CD4-positive, alpha-beta T cell (primary cell): ENCODE data around the gene DSCAML1. TPM values are rescaled to one million over a fixed set of nuclear protein-coding genes. Genes with fewer than 3 reads are reported as not detected.

Experiments used
- ATAC-seq: fragments of 200-7000 bp; cut with Tn5 transposase; one replicate; pipeline ENCODE4 v1.10.0; 2022; ENCODE audit warnings: mild to moderate bottlenecking; ENCODE audit not compliant: poor library complexity
- CTCF ChIA-PET: fragments of 350-600 bp; sonication (Branson Sonifier 250); formaldehyde crosslinking; loops from one replicate; lab custom pipeline; 2021; ENCODE audit warnings: antibody characterized with exemption, inconsistent platforms; lab: Charles Lee
- POLR2A ChIA-PET: fragments of 350-600 bp; sonication (Branson Sonifier 250); formaldehyde crosslinking; loops from one replicate; lab custom pipeline; 2021; ENCODE audit warnings: antibody characterized with exemption, inconsistent platforms; lab: Charles Lee
- DNase-seq, 14 experiments: peaks; one replicate each; pipeline ENCODE4 v3.0.0-alpha.2; 2013 to 2020; ENCODE audit warnings: mixed read lengths in 2 of 14
- H3K27ac ChIP-seq, 2 donors: one replicate each; pipeline versions ENCODE4 v1.5.1 to v1.7.0; 2013; ENCODE audit warnings: low read length in 2 of 2, low read depth in 1 of 2, mild to moderate bottlenecking in 1 of 2
- H3K27me3 ChIP-seq, 2 experiments: 1 replicate in 1 of 2; 2 replicates in 1 of 2; pipeline versions ENCODE4 v1.6.1 to v1.7.0; 2013; ENCODE audit warnings: low read length in 2 of 2, control low read depth in 1 of 2, mild to moderate bottlenecking in 1 of 2, moderate library complexity in 1 of 2; ENCODE audit not compliant: insufficient read depth in 2 of 2, control insufficient read depth in 1 of 2
- H3K36me3 ChIP-seq: one replicate; pipeline ENCODE4 v1.6.1; 2013; ENCODE audit warnings: low read length, control low read depth; ENCODE audit not compliant: insufficient read depth
- H3K4me1 ChIP-seq: one replicate; pipeline ENCODE4 v1.6.1; 2013; ENCODE audit warnings: low read length, control low read depth; ENCODE audit not compliant: insufficient read depth
- H3K4me3 ChIP-seq: one replicate; pipeline ENCODE4 v1.5.1; 2013; ENCODE audit warnings: mild to moderate bottlenecking, low read length, moderate library complexity
- H3K9me3 ChIP-seq, 2 experiments: 1 replicate in 1 of 2; 2 replicates in 1 of 2; pipeline versions ENCODE4 v1.6.1 to v1.7.0; 2013; ENCODE audit warnings: low read length in 2 of 2, mild to moderate bottlenecking in 2 of 2, control low read depth in 1 of 2, moderate library complexity in 1 of 2; ENCODE audit not compliant: control insufficient read depth in 1 of 2, insufficient read depth in 1 of 2
- H3K27ac Mint-ChIP-seq: one replicate; pipeline ENCODE4 v1.8.0; 2020; ENCODE audit warnings: mixed read lengths
- H3K27me3 Mint-ChIP-seq: one replicate; pipeline ENCODE4 v1.8.0; 2021; ENCODE audit warnings: mixed read lengths
- H3K36me3 Mint-ChIP-seq: one replicate; pipeline ENCODE4 v1.8.0; 2021; ENCODE audit warnings: low read depth, mixed read lengths
- H3K4me1 Mint-ChIP-seq: one replicate; pipeline ENCODE4 v1.8.0; 2021; ENCODE audit warnings: low read depth, mixed read lengths
- H3K4me3 Mint-ChIP-seq: one replicate; pipeline ENCODE4 v1.8.0; 2020; ENCODE audit warnings: mild to moderate bottlenecking, mixed read lengths
- H3K9me3 Mint-ChIP-seq: one replicate; pipeline ENCODE4 v1.8.0; 2020; ENCODE audit warnings: mixed read lengths
- CTCF ChIP-seq: fragments of 200-600 bp; IDR thresholded peaks from one replicate; pipeline ENCODE4 v1.8.0; 2022; ENCODE audit warnings: antibody characterized with exemption, mild to moderate bottlenecking
- intact Hi-C, 2 experiments: fragments of 100-400 bp; cut with DNase I in 1 of 2; cut with micrococcal nuclease in 1 of 2; formaldehyde crosslinking; loops; one replicate each; pipeline versions ENCODE4 v1.15.1 to v1.9.0; 2023 to 2025; cut with DNase I, micrococcal nuclease
- total RNA-seq, 174 experiments: library from RNA in 2 of 174; stranded (reverse) in 2 of 174; gene quantifications; one replicate each; pipeline ENCODE4 v1.2.3 and lab custom pipeline; 2021 to 2026

The DSCAML1 gene
- total RNA-seq, 2 experiments from 2014 or later, result 0.22 to 0.61 TPM

GRCh38 chr11:117511931-117512539, 285.0 kb downstream of the DSCAML1 start:
- ChIA-PET POLR2A (no interaction called here), CTCF (no interaction called here)
- Mint-ChIP-seq H3K4me1 (no peaks in the 10 kb centered on the region), H3K9me3 (no peaks in the 10 kb centered on the region), H3K27ac (no peak overlapping the region), H3K4me3 (no peak overlapping the region), H3K36me3 (no peaks in the 10 kb centered on the region), H3K27me3 (no peaks in the 10 kb centered on the region)
- TF ChIP-seq CTCF, result no peak
- no peak for DNase-seq
- Histone ChIP-seq H3K9me3 (no peaks in the 10 kb centered on the region), H3K4me1 (no peaks in the 10 kb centered on the region), H3K36me3 (no peaks in the 10 kb centered on the region), H3K27ac (no peak overlapping the region), H3K4me3 (no peak overlapping the region), H3K27me3 (peaks cover 0 to 2% of the 10 kb centered on the region in 2 experiments)
- intact Hi-C loops, result no loop called here
- no peak for ATAC-seq

- Mint-ChIP-seq H3K36me3 (no peaks in the 10 kb centered on the region), H3K27ac (no peak overlapping the region), H3K4me3 (no peak overlapping the region), H3K9me3 (no peaks in the 10 kb centered on the region), H3K4me1 (no peaks in the 10 kb centered on the region), H3K27me3 (no peaks in the 10 kb centered on the region)
- Histone ChIP-seq H3K4me1 (no peaks in the 10 kb centered on the region), H3K4me3 (no peak overlapping the region), H3K27ac (no peak overlapping the region), H3K36me3 (no peaks in the 10 kb centered on the region), H3K9me3 (no peaks in the 10 kb centered on the region), H3K27me3 (peaks cover 0 to 2% of the 10 kb centered on the region in 2 experiments)
- ChIA-PET CTCF (no interaction called here), POLR2A (no interaction called here)
- TF ChIP-seq CTCF, result no peak
- ATAC-seq, result no peak
- intact Hi-C loops, result no loop called here
- DNase-seq, result no peak
Measured at GRCh38 chr11:117511483-117511930, 285.5 kb downstream of the DSCAML1 start.

GRCh38 chr11:117510646-117511045, 286.4 kb downstream of the DSCAML1 start:
- no peaks in the 10 kb centered on the region for H3K4me1 ChIP-seq

More at GRCh38 chr11:117510646-117511045, 286.4 kb downstream of the DSCAML1 start:
- H3K4me3 ChIP-seq, result no peak overlapping the region
- Mint-ChIP-seq H3K4me1 (no peaks in the 10 kb centered on the region), H3K4me3 (no peak overlapping the region), H3K9me3 (no peaks in the 10 kb centered on the region), H3K27me3 (no peaks in the 10 kb centered on the region), H3K27ac (no peak overlapping the region), H3K36me3 (no peaks in the 10 kb centered on the region)
- peaks cover 0 to 2% of the 10 kb centered on the region in 2 experiments for H3K27me3 ChIP-seq
- H3K9me3 ChIP-seq, result no peaks in the 10 kb centered on the region
- no peak for DNase-seq
- CTCF ChIA-PET, result no interaction called here
- POLR2A ChIA-PET, result no interaction called here
- intact Hi-C loops, result no loop called here
- H3K27ac ChIP-seq, result no peak overlapping the region
- TF ChIP-seq CTCF, result no peak
- no peaks in the 10 kb centered on the region for H3K36me3 ChIP-seq
- no peak for ATAC-seq
